ENCODE measurements around the gene RHBDD2.

DNA sequence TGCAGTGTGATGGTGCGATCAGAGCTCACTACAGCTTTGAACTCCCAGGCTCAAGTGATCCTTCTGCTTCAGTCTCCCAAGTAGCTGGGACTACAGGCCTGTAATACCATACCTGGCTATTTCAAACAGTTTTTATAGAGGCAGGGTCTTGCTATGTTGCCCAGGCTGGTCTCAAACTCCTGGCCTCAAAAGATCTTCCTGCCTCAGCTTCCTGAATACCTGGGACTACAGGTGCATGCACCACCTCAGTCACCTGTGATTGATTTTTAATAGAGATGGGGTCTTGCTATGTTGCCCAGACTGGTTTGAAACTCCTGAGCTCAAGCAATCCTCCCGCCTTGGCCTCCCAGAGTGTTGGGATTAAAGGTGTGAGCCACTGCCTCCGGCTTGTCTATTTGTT, 38.8 kb upstream of the RHBDD2 start:
- TF ChIP-seq CTCF (IDR thresholded peaks at IDR 0.05 in 8 of 11, conservative IDR thresholded peaks at IDR 0.05 in 3 of 11) (no peak), POLR2AphosphoS5 (IDR thresholded peaks at IDR 0.05) (no peak), POLR2A (IDR thresholded peaks at IDR 0.05) (no peak)

Measured in spleen (tissue), 7 donors.